ENCODE measurements around the gene PDE4D. TPM values are rescaled to one million over a fixed set of nuclear protein-coding genes. Genes with fewer than 3 reads are reported as not detected.

Gene PDE4D
- total RNA-seq (2022; extraction: Qiagen RNA extraction; ENCODE audit: low read depth) = 38.7 to 71.3 TPM (median 58.7 TPM) in 5 replicates

GRCh38 chr5:59893429-59894227 is at the start of gene PDE4D:
Gene PDE4D, minus strand, starts transcription at chr5:59893726.

